OCI-M2 (cell line): Measurements from ENCODE around the gene TIMM44.
"Not testable (repeated sequence)": the region's sequence is repeated elsewhere in the genome, so short reads cannot be mapped to it uniquely, and the experiment has no call there.

ENCODE experiments used
- DNase-seq: peaks from one replicate; lab custom pipeline; 2025; ENCODE audit not compliant: unreplicated experiment; lab: John Stamatoyannopoulos, UW

Gene TIMM44

DNA sequence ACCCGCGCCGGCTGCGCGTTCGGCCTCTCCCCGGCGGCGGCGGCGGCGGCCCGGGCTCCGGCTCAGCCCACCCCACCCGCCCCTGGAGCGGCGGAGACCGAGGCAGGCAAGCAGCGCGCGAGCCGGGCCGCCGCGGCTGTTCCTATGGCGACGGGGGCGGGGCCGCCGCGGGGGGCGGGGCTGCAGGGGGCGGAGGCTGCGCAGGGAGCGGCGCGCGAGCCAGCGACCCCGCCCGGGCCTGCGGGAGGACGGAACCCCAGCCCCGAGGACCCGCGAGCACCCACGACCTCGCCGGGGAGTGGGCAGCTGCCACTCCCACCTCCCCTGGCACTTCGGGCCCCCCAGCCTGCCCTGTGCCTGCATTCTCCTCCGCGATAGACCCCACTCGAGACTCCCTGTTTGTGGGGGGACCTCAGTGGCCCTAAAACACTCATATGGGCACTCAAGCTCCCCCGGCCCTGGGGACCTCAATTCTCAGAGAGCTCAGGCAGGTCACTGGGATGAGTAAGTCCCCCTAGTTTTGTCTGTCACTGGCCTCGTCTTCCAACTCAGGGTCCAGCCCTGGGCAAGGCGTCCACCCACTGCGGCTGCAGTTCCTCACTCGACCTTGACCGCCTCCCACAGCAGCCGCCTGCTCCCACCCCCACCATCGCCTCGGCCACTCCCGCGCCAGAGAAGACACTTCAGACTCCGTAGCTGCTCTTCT, 17.3 kb downstream of the TIMM44 start, which contains the start of gene CTXN1:
Gene CTXN1, minus strand, starts transcription at position 115 of the 706 bp plus-strand sequence. CDS start 597 bp downstream, outside the sequence.
- no peak for DNase-seq

DNA sequence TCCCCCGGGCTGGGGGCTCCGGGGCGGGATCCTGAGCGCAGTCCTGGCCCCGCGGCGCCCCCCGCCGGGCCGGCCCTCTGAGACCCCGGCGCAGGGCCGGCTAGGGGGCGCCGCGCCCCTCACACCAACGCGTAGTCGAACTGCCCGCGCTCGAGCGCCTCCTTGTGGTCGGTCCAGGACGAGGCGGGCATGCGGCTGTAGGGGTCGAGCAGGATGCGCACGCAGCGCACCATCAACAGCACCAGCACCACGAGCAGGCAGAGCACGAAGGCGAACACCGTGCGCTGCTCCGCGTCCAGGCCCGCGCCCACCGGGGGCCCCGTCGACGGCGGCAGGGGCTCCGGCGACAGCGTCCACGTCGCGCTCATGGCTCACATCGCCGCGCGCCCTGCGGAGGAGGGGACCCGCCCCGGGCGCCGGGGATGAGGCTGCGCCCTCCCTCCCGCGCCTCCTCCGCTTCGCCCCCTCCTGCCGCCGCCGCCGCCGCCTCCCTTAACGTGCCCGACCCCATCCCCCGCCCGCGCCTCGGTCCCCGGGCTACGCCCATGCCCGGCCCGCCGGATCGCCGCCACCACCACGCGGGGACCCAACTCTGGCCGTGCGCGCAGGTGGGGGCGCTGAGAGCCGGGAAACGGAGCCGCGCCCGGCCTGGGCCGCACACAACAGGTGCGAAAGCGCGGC, 18.2 kb downstream of the TIMM44 start:
- no peak for DNase-seq

DNA sequence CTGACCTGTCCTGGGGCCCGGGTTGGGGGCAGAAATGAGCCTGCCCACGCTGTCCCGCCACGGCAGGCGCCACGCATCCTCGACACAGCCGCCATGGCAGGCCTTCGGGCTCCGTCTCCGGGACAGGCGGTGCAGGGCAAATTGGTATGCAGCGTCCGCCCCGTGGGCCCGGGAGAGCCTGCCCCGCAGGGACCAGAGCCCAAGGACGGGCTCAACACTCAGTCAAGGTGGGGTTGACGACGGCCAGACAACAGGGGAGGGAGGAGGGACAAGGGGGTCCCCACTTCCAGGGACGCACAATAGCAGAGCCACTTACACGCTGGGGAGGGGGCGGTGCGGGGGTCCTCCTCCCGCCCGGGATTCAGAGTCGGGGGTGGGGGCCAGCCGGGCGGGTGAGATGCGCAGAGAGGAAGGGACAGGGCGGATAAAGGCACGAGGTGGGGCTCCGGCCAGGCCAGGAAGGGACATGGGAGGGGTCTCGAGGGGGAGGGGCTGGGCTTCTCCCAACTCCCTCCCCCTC, 18.8 kb downstream of the TIMM44 start:
- no peak for DNase-seq

DNA sequence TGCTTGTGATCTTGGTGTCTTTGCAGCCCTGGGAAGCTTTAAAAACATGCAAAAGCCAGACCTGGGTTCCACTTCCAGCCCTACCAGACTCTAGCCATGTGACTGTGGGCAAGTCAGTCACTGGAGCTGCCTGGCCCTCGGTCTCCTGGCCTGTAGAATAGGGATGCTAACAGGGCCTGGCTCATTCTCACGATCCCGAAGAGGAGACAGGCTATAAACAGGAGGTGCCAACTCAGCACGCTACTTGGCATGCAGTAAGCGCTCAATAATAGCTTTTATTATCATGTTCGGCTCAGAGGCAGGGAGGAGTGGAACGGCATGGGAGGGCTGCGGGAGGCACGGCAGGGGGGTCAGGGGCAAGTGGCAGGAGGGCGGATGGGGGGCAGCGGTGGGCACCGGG, 19.2 kb downstream of the TIMM44 start:
- no peak for DNase-seq

DNA sequence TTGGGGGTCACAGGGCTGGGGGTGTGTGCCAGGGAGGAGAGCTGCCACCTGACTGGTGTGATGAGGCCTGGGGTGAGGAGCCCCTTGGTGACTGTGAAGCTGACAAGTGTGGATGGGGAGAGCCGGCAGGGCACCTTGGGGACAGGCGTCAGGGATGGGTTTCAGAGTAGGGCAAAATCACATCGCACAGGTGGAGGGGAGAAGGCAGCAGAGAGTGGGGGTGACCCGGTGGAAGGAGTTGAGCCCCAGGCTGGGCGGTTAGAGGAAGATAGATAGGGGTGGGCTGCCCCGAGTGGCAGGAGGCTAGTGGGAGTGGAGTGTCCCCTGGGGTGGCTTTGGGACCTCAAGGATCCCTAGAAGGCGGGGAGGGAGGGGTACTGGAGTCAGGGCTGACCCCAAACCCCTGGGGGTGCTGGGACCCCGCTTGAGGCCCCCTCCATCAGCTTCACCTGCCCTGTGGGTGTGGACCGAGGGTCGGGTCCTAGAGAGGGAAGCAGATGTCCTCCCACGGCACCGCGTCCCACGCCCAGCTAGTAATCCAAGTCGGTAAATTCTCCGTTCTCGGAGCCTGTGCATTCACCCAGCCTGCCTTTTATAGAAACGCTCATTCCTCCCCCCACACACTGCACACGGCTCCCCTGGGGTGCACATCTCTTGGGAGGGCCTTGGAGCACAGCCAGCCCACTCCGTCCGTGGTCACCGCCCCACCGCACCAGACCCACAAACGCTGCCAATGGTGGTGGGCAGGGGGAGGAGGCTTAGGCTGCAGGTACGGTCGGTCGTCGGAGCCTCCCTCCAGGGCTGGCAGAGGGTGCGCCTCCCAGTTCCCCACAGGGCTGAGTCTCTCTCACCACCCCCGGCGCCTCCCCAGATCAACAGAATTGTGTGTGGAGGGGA, 19.9 kb downstream of the TIMM44 start:
- DNase-seq: no peak

DNA sequence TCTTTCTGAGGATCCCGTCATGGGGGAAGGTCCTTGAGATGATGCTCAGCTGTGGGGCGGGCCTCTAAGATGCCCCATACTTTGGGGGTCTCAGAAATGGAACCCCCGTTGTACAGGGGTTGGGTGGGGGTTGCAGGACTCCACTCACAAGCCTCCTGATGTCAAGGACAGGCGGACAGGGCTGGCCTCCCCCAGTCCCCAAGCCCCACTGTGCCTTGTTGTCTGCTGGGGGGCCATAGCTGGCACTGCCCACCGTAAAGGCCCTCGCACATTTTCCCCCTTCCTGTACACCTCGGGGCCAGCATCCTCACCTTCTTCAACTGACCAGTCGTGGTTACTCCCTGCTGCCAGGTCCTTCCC, 20.6 kb downstream of the TIMM44 start:
- DNase-seq: no peak

DNA sequence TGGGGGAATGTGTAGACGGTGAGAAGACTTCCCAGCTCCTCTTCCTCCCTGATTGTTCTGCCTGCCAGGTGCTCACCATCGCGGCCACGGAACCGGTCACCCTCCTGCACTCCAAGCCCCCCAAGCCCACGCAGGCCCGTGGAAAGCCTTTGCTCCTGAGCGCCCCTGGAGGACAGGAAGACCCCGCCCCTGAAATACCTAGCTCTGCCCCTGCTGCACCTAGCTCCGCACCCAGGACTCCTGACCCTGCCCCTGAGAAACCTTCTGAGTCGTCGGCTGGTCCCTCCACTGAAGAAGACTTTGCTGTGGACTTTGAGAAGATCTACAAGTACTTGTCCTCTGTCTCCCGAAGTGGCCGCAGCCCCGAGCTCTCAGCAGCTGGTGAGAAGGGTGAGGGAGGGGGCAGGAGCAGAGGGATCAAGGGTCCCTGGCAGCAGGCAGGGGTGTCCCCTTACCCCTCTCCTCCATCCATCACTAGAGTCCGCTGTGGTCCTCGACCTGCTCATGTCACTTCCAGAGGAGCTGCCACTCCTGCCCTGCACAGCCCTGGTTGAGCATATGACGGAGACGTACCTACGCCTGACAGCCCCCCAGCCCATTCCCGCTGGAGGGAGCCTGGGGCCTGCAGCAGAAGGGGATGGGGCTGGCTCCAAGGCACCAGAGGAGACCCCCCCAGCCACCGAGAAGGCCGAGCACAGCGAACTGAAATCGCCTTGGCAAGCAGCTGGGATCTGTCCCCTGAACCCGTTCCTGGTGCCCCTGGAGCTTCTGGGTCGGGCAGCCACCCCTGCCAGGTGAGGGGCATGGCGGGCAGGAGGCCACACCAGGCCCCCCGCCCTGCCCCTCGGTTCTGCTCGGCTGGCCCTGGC, 21.3 kb downstream of the TIMM44 start:
- no peak for DNase-seq

DNA sequence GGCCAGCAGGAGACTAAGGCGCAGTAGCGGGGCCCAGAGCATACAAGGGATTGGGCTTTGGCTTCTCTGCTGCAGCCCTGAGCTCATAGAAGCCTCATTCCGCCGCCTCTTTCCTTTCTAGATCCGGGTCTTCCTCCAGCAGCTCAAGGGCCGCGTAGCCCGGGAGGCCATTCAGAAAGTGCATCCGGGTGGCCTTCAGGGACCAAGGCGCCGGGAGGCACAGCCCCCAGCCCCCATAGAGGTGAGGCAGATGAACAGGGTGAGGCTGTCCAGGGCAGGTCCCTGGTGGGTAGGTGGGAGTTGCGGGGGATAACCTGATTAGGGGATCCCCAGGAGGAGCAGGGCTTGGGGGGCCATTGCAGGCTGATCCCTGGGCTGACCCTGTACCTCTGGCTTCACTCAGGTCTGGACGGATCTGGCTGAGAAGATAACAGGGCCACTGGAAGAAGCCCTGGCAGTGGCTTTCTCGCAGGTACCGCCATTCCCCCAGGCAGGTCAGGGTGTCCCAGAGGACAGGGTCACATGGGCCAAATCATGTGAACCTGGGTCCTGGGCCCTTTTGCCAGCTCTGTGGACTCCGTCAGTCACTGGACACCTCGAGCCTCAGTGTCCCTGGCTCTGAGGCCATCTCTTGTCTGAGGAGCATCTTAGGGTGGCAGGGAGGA, 22.0 kb downstream of the TIMM44 start:
- DNase-seq: no peak

DNA sequence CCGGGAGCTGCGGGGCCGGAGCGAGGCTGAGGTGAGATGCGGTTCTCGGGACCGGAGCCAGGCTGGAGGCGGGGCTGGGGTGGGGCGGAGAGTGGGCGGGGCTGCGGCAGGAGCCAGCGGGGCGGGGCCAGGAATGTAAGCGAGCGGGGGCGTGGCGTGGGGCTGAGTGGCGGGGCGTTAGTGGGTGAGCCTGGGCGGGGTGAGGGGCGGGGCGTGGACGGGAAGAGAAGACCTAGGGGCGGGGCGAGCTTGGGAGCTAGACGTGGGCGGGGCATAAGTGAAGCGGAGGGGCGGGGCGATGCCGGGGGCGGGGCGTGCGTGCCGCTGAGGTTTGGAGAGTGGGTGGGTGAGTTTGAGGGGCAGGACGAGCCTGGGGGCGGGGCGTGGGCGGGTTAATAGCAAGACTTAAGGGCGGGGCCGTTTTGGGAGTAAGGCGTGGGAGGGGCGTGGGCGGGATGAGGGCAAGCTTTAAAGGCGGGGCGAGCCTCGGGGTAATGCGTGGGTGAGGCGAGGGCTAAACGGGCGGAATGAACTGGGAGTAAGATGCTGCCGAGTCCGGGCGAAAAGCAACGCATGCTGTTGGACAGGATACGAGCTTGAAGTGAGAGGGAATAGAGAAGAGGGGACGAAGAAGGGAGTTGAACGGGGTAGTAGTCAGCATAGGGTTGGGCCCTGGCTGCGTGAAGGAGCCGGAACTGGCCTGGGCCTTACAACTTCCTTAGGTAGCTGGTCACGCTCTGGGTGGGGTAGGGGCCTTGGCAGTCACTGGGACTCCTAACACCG, 22.8 kb downstream of the TIMM44 start:
- peak; percentile 91 for DNase-seq

DNA sequence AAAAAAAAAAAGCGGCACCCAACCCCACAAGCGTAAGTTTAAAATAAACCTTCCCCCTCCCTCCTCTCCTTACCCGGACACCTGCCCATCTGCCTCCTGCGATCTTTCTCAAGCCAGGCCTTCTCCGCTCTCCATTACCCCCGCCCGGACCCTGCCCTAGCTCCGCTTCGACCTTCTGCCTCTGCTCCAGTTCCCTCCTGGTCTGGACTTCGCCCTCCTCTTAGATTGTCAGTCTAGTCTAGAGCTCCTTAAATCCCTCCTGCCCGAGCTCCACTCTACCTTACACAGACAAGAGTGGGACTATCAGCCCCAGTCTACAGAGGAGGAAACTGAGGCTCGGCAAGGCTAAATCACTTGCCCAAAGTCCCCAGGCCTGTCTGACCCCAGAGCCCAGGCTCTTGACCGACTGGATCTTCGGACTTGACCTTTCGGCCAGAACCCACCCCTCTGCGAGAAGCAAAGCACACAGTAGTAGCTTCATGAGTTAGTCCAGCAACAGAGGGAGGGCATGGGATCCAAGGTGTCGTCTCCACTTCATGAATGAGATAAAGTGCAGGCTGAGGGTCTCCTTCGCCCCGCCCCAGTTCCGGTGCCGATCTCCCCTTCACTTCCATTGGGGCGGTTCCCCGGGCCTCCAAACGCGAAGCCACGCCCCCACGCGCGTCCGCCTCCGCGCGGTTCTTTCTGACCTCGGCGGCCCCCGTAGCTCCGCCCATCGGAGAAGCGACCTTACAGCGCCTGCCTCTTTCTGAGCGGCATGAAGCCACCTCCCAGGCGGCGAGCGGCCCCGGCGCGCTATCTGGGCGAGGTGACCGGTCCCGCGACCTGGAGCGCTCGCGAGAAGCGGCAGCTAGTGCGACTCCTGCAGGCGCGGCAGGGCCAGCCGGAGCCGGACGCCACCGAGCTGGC, 23.6 kb downstream of the TIMM44 start, which contains the start of gene SNAPC2:
Gene SNAPC2, plus strand, starts transcription at position 729 of the 909 bp plus-strand sequence. Its CDS starts 29 bp downstream, at position 758.
- DNase-seq: no peak

DNA sequence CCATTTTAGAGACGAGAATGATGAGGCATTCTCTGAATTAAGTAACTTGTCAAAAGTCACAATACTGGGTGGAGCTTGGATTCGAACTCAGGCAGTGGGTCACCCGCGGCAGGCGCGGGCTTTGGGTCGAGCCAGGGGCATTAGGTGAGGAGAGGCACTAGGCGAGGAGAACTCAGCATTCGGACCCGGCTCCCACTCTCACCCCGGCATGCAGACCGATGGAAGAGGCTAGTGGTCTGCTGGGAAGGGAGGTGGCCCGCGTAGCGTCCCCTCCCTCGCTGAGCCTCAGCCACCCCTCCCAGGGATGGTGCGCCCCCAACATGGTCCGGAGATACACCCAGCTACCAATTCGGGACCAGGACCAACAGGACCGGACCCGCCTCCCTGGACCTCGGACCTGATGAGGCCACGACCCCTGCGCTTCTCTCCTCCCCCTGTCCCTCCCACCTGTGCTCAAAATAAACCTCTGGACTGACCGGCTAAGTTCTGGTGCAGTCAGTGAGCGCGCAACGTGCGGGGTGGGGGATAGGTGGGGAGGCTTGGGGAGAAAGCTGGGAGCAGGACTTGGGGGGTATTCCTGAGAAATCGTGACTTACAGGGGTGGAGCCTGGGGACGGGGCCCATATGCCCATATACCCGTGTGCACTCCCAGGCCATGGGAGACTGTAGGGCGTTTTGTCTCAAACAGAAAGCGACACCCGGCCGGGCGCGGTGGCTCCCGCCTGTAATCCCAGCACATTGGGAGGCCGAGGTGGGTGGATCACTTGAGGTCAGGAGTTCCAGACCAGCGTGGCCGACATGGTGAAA, 24.6 kb downstream of the TIMM44 start:
- no peak for DNase-seq

DNA sequence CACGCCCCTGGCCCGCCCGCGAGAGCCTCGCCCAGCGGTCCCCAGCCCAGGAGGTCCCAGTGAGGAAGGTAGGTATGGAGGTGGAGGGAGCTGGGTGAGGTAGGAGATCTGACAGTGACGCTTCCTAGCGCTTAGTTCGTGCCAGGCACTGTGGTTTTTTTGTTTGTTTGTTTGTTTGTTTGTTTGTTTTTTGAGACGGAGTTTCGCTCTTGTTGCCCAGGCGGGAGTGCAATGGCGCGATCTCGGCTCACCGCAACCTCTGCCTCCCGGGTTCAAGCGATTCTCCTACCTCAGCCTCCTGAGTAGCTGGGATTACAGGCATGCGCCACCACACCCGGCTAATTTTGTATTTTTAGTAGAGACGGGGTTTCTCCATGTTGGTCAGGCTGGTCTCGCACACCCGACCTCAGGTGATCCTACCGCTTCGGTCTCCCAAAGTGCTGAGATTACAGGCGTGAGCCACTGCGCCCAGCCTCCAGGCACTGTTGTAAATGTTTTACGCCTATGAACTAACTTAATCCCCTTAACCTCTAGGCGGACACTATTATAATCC, 25.3 kb downstream of the TIMM44 start:
- DNase-seq: not testable (repeated sequence)

DNA sequence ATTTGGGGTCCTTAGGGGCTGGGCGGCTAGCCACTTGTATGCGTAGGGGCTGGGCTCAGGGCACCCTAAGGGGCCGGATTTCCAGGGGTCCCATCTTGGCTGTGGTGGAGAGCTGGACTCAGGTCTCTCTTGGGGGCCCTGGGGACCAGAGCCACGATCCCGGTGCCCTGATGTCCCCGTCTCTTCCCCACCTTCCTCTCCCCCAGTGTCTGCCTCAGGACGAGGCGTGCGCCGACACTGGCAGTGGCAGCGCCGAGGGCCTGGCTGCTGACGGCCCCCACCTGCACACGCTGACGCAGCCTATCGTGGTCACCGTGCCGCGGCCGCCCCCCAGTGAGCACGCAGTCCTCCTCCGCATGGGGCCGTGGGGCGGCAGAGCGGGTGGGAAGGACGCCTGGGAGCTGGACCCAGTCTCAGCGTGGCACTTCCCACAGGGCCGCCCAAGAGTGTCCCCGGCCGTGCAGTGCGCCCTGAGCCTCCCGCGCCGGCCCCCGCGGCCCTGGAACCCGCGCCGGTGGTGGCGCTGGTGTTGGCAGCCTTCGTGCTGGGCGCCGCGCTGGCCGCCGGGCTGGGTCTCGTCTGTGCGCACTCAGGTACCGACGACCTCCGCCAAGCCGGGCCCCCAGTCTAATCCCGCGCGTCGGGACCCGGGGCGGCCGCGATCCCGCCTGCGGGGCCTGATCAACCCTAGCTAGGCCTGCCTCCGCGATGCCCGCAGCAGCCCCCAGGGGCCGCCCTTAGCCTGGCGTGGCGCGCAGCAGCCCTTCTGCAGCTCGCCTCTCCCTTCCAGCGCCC, 26.0 kb downstream of the TIMM44 start:
- DNase-seq: no peak

DNA sequence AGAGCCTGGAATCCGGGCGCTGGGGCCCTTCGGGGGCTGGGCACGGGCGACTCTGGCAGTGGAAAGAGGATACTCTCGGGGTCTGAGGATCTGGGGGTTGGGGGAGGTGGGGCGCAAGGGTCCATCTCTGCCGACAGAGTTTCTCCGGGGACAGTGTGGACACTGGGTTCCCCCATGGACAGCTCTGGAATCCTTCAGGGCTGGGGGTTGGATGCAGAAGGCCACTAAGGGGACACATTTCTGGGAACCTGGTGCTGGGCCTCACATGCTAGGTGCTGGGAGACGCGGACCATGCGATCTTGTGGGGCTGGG, 26.6 kb downstream of the TIMM44 start:
- no peak for DNase-seq

DNA sequence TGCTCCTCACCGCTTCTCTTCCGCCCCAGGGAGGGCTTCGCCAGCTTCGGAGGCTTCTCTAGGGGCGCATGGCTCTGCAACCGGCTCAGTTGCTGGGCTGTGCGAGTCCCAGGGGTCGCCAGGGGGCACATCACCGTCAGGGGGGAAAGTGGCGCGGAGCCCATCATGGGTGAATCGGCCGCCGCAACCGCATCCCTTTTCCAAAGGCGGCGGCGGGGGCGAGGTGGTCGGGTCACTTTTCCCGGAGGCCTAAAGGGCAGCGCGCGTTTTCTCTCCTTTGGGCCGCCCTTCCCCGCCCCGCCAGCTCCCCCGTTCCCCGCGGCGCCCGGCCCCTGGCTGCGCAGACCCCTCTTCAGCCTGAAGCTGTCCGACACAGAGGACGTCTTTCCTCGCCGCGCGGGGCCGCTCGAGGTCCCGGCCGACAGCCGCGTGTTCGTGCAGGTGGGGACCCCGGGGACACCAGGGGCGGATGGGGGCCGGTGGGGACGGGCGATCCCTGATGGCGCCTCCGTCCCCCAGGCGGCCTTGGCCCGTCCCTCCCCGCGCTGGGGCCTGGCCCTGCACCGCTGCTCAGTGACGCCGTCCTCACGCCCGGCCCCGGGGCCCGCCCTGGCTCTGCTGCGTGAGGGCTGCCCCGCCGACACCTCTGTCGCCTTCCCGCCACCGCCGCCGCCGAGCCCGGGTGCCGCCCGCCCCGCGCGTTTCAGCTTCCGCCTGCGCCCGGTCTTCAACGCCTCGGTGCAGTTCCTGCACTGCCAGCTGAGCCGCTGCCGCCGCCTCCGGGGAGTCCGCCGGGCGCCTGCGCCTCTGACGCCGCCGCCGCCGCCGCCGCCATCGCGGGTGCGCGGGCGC, 27.1 kb downstream of the TIMM44 start:
- DNase-seq: no peak
